B cell (primary cell): ENCODE data around the gene CTTN. TPM values are rescaled to one million over a fixed set of nuclear protein-coding genes. Genes with fewer than 3 reads are reported as not detected.

Source experiments
- ATAC-seq: fragments of 200-7000 bp; cut with Tn5 transposase; one replicate; pipeline ENCODE4 v1.10.0; 2021; ENCODE audit warnings: low read depth, mild to moderate bottlenecking, moderate number of reproducible peaks, moderate library complexity
- CTCF ChIA-PET: fragments of 350-600 bp; sonication (Branson Sonifier 250); formaldehyde crosslinking; loops from one replicate; lab custom pipeline; 2021; ENCODE audit warnings: antibody characterized with exemption, inconsistent platforms; lab: Charles Lee
- POLR2A ChIA-PET: fragments of 350-600 bp; sonication (Branson Sonifier 250); formaldehyde crosslinking; loops from one replicate; lab custom pipeline; 2021; ENCODE audit warnings: antibody characterized with exemption; lab: Charles Lee
- DNase-seq: peaks from one replicate; pipeline ENCODE4 v3.0.0; 2013
- H2AFZ ChIP-seq: 2 replicates; pipeline ENCODE4 v1.6.1; 2012; ENCODE audit warnings: mild to moderate bottlenecking, low read depth, low read length; ENCODE audit not compliant: insufficient read depth, poor library complexity, severe bottlenecking
- H3K27ac ChIP-seq, 2 donors: 1 replicate in 1 of 2; 2 replicates in 1 of 2; pipeline ENCODE4 v1.5.1; 2012 to 2013; ENCODE audit warnings: low read length in 2 of 2, mild to moderate bottlenecking in 2 of 2, moderate library complexity in 1 of 2
- H3K27me3 ChIP-seq, 4 experiments: fragments of 200-600 bp in 1 of 4; sonication (generic) in 1 of 4; replicated peaks in 1 of 4; 1 replicate in 2 of 4; 2 replicates in 2 of 4; pipeline versions ENCODE4 v1.6.1 to v1.7.0; 2013 to 2016; ENCODE audit warnings: low read length in 3 of 4, mild to moderate bottlenecking in 2 of 4, mixed read lengths in 1 of 4, moderate library complexity in 1 of 4; ENCODE audit not compliant: insufficient read depth in 4 of 4, control insufficient read depth in 3 of 4; ENCODE audit errors: control extremely low read depth in 1 of 4
- H3K36me3 ChIP-seq, 2 experiments: replicated peaks in 1 of 2; 1 replicate in 1 of 2; 2 replicates in 1 of 2; pipeline versions ENCODE4 v1.6.1 to v1.7.1; 2013; ENCODE audit warnings: low read length in 1 of 2; ENCODE audit not compliant: insufficient read depth in 2 of 2, control insufficient read depth in 1 of 2; ENCODE audit errors: control extremely low read depth in 1 of 2, extremely low read depth in 1 of 2
- H3K4me1 ChIP-seq, 2 donors: fragments of 200-600 bp in 1 of 2; sonication (generic) in 1 of 2; 1 replicate in 1 of 2; 2 replicates in 1 of 2; pipeline versions ENCODE4 v1.5.1 to v1.6.1; 2013 to 2017; ENCODE audit warnings: low read length in 2 of 2; ENCODE audit not compliant: control insufficient read depth in 2 of 2, insufficient read depth in 2 of 2
- H3K4me2 ChIP-seq: replicated peaks from 2 replicates; pipeline ENCODE3; 2012; ENCODE audit warnings: mild to moderate bottlenecking, low read depth, low read length; ENCODE audit not compliant: poor library complexity, severe bottlenecking
- H3K4me3 ChIP-seq, 5 experiments: fragments of 200-600 bp in 1 of 5; sonication (generic) in 1 of 5; 1 replicate in 3 of 5; 2 replicates in 2 of 5; pipeline versions ENCODE4 v1.5.1 to v1.7.0; 2011 to 2016; ENCODE audit warnings: low read length in 4 of 5, mild to moderate bottlenecking in 4 of 5, low read depth in 2 of 5, control low read depth in 1 of 5, moderate library complexity in 1 of 5; ENCODE audit not compliant: insufficient read depth in 1 of 5; ENCODE audit errors: control extremely low read depth in 1 of 5, extremely low read depth in 1 of 5
- H3K79me2 ChIP-seq: fragments of 200-600 bp; sonication (generic); one replicate; pipeline ENCODE4 v1.6.0; 2016; ENCODE audit warnings: low read length; ENCODE audit not compliant: control insufficient read depth, insufficient read depth
- H3K9ac ChIP-seq: fragments of 200-600 bp; sonication (generic); 2 replicates; pipeline ENCODE4 v1.6.1; 2017; ENCODE audit warnings: mild to moderate bottlenecking, low read length, moderate library complexity
- H3K9me3 ChIP-seq, 3 donors: one replicate each; pipeline versions ENCODE4 v1.6.1 to v1.7.1; 2013; ENCODE audit warnings: low read length in 2 of 3; ENCODE audit not compliant: control insufficient read depth in 2 of 3, insufficient read depth in 1 of 3; ENCODE audit errors: control extremely low read depth in 1 of 3
- H4K20me1 ChIP-seq: 2 replicates; pipeline ENCODE4 v1.6.0; 2012; ENCODE audit warnings: mild to moderate bottlenecking, low read length; ENCODE audit not compliant: insufficient read depth, control insufficient read depth, poor library complexity, severe bottlenecking
- H3K27ac Mint-ChIP-seq: one replicate; pipeline ENCODE4 v1.8.0; 2021; ENCODE audit warnings: mixed read lengths
- H3K27me3 Mint-ChIP-seq: one replicate; pipeline ENCODE4 v1.8.0; 2021; ENCODE audit warnings: mixed read lengths
- H3K4me1 Mint-ChIP-seq: one replicate; pipeline ENCODE4 v1.8.0; 2021; ENCODE audit warnings: mixed read lengths
- H3K4me3 Mint-ChIP-seq: one replicate; pipeline ENCODE4 v1.8.0; 2021; ENCODE audit warnings: mixed read lengths
- H3K9me3 Mint-ChIP-seq: one replicate; pipeline ENCODE4 v1.8.0; 2022; ENCODE audit warnings: mixed read lengths; ENCODE audit not compliant: insufficient read depth
- EZH2 ChIP-seq: IDR thresholded peaks from 2 replicates; pipeline ENCODE4 v1.6.1; 2012; ENCODE audit warnings: borderline replicate concordance, low read depth, mild to moderate bottlenecking, moderate library complexity, low read length; ENCODE audit not compliant: insufficient read depth, poor library complexity, severe bottlenecking
- WGBS: methylation state at CpG from one replicate; pipeline ENCODE4 v1.1.5; 2013; ENCODE audit warnings: missing lambda C conversion rate; ENCODE audit not compliant: insufficient coverage; 5-methylcytosine and 5-hydroxymethylcytosine counted together
- intact Hi-C: fragments of 100-400 bp; cut with micrococcal nuclease; formaldehyde crosslinking; loops from one replicate; pipeline ENCODE4 v1.10.0; 2022
- polyA plus RNA-seq: library from polyadenylated mRNA; depleted of rRNA; stranded (reverse); fragments of >200 nt; gene quantifications from 2 replicates; pipeline ENCODE4 v1.2.3, GENCODE V29; 2012
- total RNA-seq, 2 donors: library from RNA; stranded (reverse); fragments of 120-200 nt in 1 of 2; gene quantifications; 1 replicate in 1 of 2; 2 replicates in 1 of 2; pipeline versions ENCODE4 v1.2.3 to v1.2.4, GENCODE V29; 2013 to 2022
- TF ChIP-seq, protein P1 (sequence below): fragments of 200-600 bp; IDR thresholded peaks from one replicate; pipeline ENCODE4 v1.8.0; 2022; ENCODE audit warnings: antibody characterized with exemption, mild to moderate bottlenecking

Gene CTTN
- total and polyA plus RNA-seq, 2 donors (not counting 1 experiment from before 2014, with no cell fraction given), result 0.34 TPM; not detected in 1

GRCh38 chr11:70376621-70377020 is 21.7 kb upstream of the CTTN start:
- 98% methylated on average over 5 of the region's 12 CpGs for WGBS
- Histone ChIP-seq H4K20me1 (no peaks in the 10 kb centered on the region), H3K36me3 (peaks cover 4 to 60% of the 10 kb centered on the region in 2 experiments), H3K27ac (no peak overlapping the region), H2AFZ (no peak overlapping the region), H3K79me2 (no peaks in the 10 kb centered on the region), H3K27me3 (no peaks in the 10 kb centered on the region), H3K9ac (no peak overlapping the region), H3K4me2 (no peak overlapping the region), H3K4me1 (no peaks in the 10 kb centered on the region), H3K4me3 (no peak overlapping the region), H3K9me3 (no peaks in the 10 kb centered on the region)
- Mint-ChIP-seq H3K4me3 (no peak overlapping the region), H3K9me3 (no peaks in the 10 kb centered on the region), H3K4me1 (no peaks in the 10 kb centered on the region), H3K27me3 (no peaks in the 10 kb centered on the region), H3K27ac (no peak overlapping the region)
- TF ChIP-seq, protein P1, sequence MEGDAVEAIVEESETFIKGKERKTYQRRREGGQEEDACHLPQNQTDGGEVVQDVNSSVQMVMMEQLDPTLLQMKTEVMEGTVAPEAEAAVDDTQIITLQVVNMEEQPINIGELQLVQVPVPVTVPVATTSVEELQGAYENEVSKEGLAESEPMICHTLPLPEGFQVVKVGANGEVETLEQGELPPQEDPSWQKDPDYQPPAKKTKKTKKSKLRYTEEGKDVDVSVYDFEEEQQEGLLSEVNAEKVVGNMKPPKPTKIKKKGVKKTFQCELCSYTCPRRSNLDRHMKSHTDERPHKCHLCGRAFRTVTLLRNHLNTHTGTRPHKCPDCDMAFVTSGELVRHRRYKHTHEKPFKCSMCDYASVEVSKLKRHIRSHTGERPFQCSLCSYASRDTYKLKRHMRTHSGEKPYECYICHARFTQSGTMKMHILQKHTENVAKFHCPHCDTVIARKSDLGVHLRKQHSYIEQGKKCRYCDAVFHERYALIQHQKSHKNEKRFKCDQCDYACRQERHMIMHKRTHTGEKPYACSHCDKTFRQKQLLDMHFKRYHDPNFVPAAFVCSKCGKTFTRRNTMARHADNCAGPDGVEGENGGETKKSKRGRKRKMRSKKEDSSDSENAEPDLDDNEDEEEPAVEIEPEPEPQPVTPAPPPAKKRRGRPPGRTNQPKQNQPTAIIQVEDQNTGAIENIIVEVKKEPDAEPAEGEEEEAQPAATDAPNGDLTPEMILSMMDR, result no peak
- TF ChIP-seq EZH2, result no peak
- DNase-seq (no peak), ATAC-seq (no peak)
- ChIA-PET POLR2A (no interaction called here), CTCF (no interaction called here)
- intact Hi-C loops, result no loop called here

- intact Hi-C loops, result no loop called here
- no peak overlapping the region for H3K27ac Mint-ChIP-seq
- Histone ChIP-seq H4K20me1 (no peaks in the 10 kb centered on the region), H3K4me1 (no peaks in the 10 kb centered on the region), H3K4me3 (no peak overlapping the region), H3K9ac (no peak overlapping the region), H3K36me3 (peaks cover 2 to 63% of the 10 kb centered on the region in 2 experiments), H3K27me3 (no peaks in the 10 kb centered on the region), H3K9me3 (no peaks in the 10 kb centered on the region), H3K27ac (no peak overlapping the region), H3K4me2 (no peak overlapping the region), H2AFZ (no peak overlapping the region), H3K79me2 (no peaks in the 10 kb centered on the region)
- ChIA-PET POLR2A (no interaction called here), CTCF (no interaction called here)
- H3K9me3 Mint-ChIP-seq, result no peaks in the 10 kb centered on the region
- H3K4me3 Mint-ChIP-seq, result no peak overlapping the region
- no peaks in the 10 kb centered on the region for H3K4me1 Mint-ChIP-seq
- no peak for TF ChIP-seq EZH2
- TF ChIP-seq, protein P1, result no peak
- DNase-seq (no peak), ATAC-seq (no peak)
- H3K27me3 Mint-ChIP-seq, result no peaks in the 10 kb centered on the region
- WGBS, result 98% methylated on average over 5 of the region's 8 CpGs
Observed at GRCh38 chr11:70377645-70378044, 20.7 kb upstream of the CTTN start.
